NB4 (cell line): Measurements from ENCODE around the gene DPP10.

Experiments used
- DNase-seq: peaks from one replicate; pipeline ENCODE4 v3.0.0; 2010; ENCODE audit warnings: low read depth
- H3K4me3 ChIP-seq: one replicate; pipeline ENCODE4 v1.5.1; 2011; ENCODE audit warnings: mild to moderate bottlenecking, low read depth, low read length, moderate library complexity
- CTCF ChIP-seq: IDR thresholded peaks from one replicate; pipeline ENCODE4 v1.5.1; 2012; ENCODE audit warnings: low read depth, low read length
- MAX ChIP-seq: IDR thresholded peaks from 2 replicates; pipeline ENCODE4 v1.6.1; 2011; ENCODE audit warnings: low read depth, low read length
- MYC ChIP-seq: IDR thresholded peaks from 2 replicates; pipeline ENCODE4 v1.6.1; 2011; ENCODE audit warnings: low read depth, low read length
- POLR2A ChIP-seq: IDR thresholded peaks from 2 replicates; pipeline ENCODE4 v1.6.1; 2011; ENCODE audit warnings: mild to moderate bottlenecking; ENCODE audit not compliant: insufficient read length; ENCODE audit errors: extremely low read depth

DPP10 gene

GRCh38 chr2:115483666-115484065 lies 1041.2 kb downstream of the DPP10 start:
- H3K4me3 ChIP-seq = no peak overlapping the region
- DNase-seq = no peak
- TF ChIP-seq CTCF (no peak), POLR2A (no peak), MYC (no peak), MAX (no peak)

GRCh38 chr2:115484486-115484885 lies 1042.0 kb downstream of the DPP10 start:
- no peak for TF ChIP-seq MYC
- TF ChIP-seq POLR2A = no peak
- no peak for TF ChIP-seq CTCF
- no peak for TF ChIP-seq MAX
- no peak for DNase-seq
- no peak overlapping the region for H3K4me3 ChIP-seq

GRCh38 chr2:115484983-115485382 lies 1042.5 kb downstream of the DPP10 start:
- TF ChIP-seq CTCF = no peak
- TF ChIP-seq POLR2A = no peak
- TF ChIP-seq MAX = no peak
- no peak for TF ChIP-seq MYC
- H3K4me3 ChIP-seq = no peak overlapping the region
- no peak for DNase-seq

GRCh38 chr2:115491186-115491793 lies 1048.8 kb downstream of the DPP10 start:
- TF ChIP-seq MAX = no peak
- no peak for TF ChIP-seq CTCF
- TF ChIP-seq MYC = no peak
- TF ChIP-seq POLR2A = no peak
- H3K4me3 ChIP-seq = no peak overlapping the region
- no peak for DNase-seq

- DNase-seq = no peak
- no peak overlapping the region for H3K4me3 ChIP-seq
- TF ChIP-seq MAX (no peak), CTCF (no peak), POLR2A (no peak), MYC (no peak)
Observed at GRCh38 chr2:115505331-115505730, 1062.9 kb downstream of the DPP10 start.

- no peak overlapping the region for H3K4me3 ChIP-seq
- TF ChIP-seq MYC (no peak), CTCF (no peak), MAX (no peak), POLR2A (no peak)
- no peak for DNase-seq
Observed at GRCh38 chr2:115520727-115521126, 1078.3 kb downstream of the DPP10 start.
